Transverse colon (tissue), 4 donors: ENCODE data around the gene NDC80. TPM values are rescaled to one million over a fixed set of nuclear protein-coding genes. Genes with fewer than 3 reads are reported as not detected.

Experiments used
- DNase-seq: peaks from one replicate; pipeline ENCODE4 v3.0.0-alpha.2; 2019
- H3K27ac ChIP-seq, 4 donors: fragments of 200-600 bp; sonication (generic); 2 replicates each; pipeline ENCODE4 v1.5.1; 2016 to 2018; ENCODE audit warnings: inconsistent platforms in 4 of 4
- H3K27me3 ChIP-seq: fragments of 200-600 bp; sonication (generic); 2 replicates; pipeline ENCODE4 v1.5.1; 2017; ENCODE audit warnings: inconsistent platforms
- H3K36me3 ChIP-seq, 4 donors: fragments of 200-600 bp; sonication (generic); 2 replicates each; pipeline ENCODE4 v1.5.1; 2017 to 2019; ENCODE audit warnings: inconsistent platforms in 4 of 4
- H3K4me1 ChIP-seq, 4 donors: fragments of 200-600 bp; sonication (generic); 2 replicates each; pipeline ENCODE4 v1.5.1; 2017 to 2020; ENCODE audit warnings: inconsistent platforms in 4 of 4
- H3K4me3 ChIP-seq, 4 donors: fragments of 200-600 bp; sonication (generic); 1 replicate in 1 of 4; 2 replicates in 3 of 4; pipeline versions ENCODE4 v1.5.1 to v1.6.1; 2017 to 2019; ENCODE audit warnings: inconsistent platforms in 4 of 4
- H3K9me3 ChIP-seq, 2 donors: fragments of 200-600 bp; sonication (generic); 2 replicates each; pipeline ENCODE4 v1.5.1; 2017 to 2019; ENCODE audit warnings: inconsistent platforms in 2 of 2
- CTCF ChIP-seq, 5 experiments: fragments of 200-600 bp in 3 of 5; fragments of 450-650 bp in 2 of 5; sonication (generic) in 3 of 5; IDR thresholded peaks; 1 replicate in 2 of 5; 2 replicates in 3 of 5; pipeline ENCODE4 v1.5.1; 2016 to 2017; ENCODE audit warnings: antibody characterized with exemption in 5 of 5, inconsistent platforms in 3 of 5, mild to moderate bottlenecking in 2 of 5, moderate library complexity in 1 of 5
- EP300 ChIP-seq: sonication (generic); formaldehyde crosslinking; IDR thresholded peaks from one replicate; pipeline ENCODE4 v1.6.1; 2017; ENCODE audit warnings: antibody characterized with exemption, low read depth
- POLR2A ChIP-seq: fragments of 450-650 bp; IDR thresholded peaks from one replicate; pipeline ENCODE4 v1.6.1; 2016; ENCODE audit warnings: antibody characterized with exemption, mild to moderate bottlenecking, moderate library complexity
- POLR2AphosphoS5 ChIP-seq, 3 donors: sonication (generic); formaldehyde crosslinking; IDR thresholded peaks; one replicate each; pipeline ENCODE4 v1.6.1; 2016; ENCODE audit warnings: antibody characterized with exemption in 3 of 3
- WGBS, 2 donors: methylation state at CpG; one replicate each; pipeline ENCODE4 v1.1.5; 2018; ENCODE audit warnings: low coverage in 1 of 2; 5-methylcytosine and 5-hydroxymethylcytosine counted together
- in situ Hi-C, 4 donors: fragments of 200-750 bp; cut with MboI; loops; one replicate each; pipeline versions ENCODE4 v1.15.0 to v1.15.1; 2017; ENCODE audit warnings: low sequenced_read_pairs in 3 of 4, low pct_ligation_motif_present in 1 of 4, low pct_unique_long_range_greater_than_20kb in 1 of 4
- intact Hi-C: fragments of 100-400 bp; cut with DNase I; formaldehyde crosslinking; loops from one replicate; pipeline ENCODE4 v1.15.1; 2023; ENCODE audit warnings: low total_unique reads
- total RNA-seq, 4 donors: library from RNA; depleted of rRNA; stranded (reverse); fragments of >200 nt; gene quantifications; one replicate each; pipeline ENCODE4 v1.1.0, GENCODE V29; 2016

The NDC80 gene
- total RNA-seq, 4 donors from 2014 or later: 0.96 to 1.9 (median 1.6) TPM; not detected in 1

- H3K4me3 ChIP-seq: peak within 1 kb of the TSS; percentile 60 to 90 (median 88)
- no peaks in the 10 kb centered on the region for H3K9me3 ChIP-seq
- 1% methylated on average over 69 of the region's 100 CpGs; no CpG with 5 or more reads in 1 of the 2 donors for WGBS, 2 donors
- H3K4me1 ChIP-seq: peaks cover 12 to 50% (median 32%) of the 10 kb centered on the region in 4 donors
- intact Hi-C loops: loop anchor here (10.0 kb wide), 1 partner anchor 81 kb away; the partner anchor contains the start of genes METTL4 and NDC80
- H3K27ac ChIP-seq: peak within 1 kb of the TSS; percentile 95 to 99 (median 98)
- no peaks in the 10 kb centered on the region for H3K27me3 ChIP-seq
- peak; percentile 90 for DNase-seq
- in situ Hi-C loops: loop anchor here in 2 of 4 donors (10.0 kb wide), 2 partner anchors 81 to 91 kb away; partner anchors contain the start of genes METTL4 (in 1 of the 2) and NDC80 (in 1 of the 2)
- no peaks in the 10 kb centered on the region for H3K36me3 ChIP-seq
- peak; percentile 87 for TF ChIP-seq POLR2A
- TF ChIP-seq POLR2AphosphoS5 (IDR thresholded peaks at IDR 0.05): peak; percentile 76 to 98 (median 97)
- no peak for TF ChIP-seq CTCF (IDR thresholded peaks at IDR 0.05)
Measured at GRCh38 chr18:2655178-2655953, 84.0 kb downstream of the NDC80 start, which contains the start of gene SMCHD1. SMCHD1 (plus strand) TSS chr18:2655726; CDS start chr18:2656076, 350 bp downstream.

- WGBS, 2 donors: 0% methylated on average over 36 of the region's 37 CpGs; no CpG with 5 or more reads in 1 of the 2 donors
- in situ Hi-C loops (loop anchor here in 2 of 4 donors (10.0 kb wide), 2 partner anchors 81 to 91 kb away; partner anchors contain the start of genes METTL4 (in 1 of the 2) and NDC80 (in 1 of the 2)), intact Hi-C loops (loop anchor here (10.0 kb wide), 1 partner anchor 81 kb away; the partner anchor contains the start of genes METTL4 and NDC80)
- TF ChIP-seq POLR2AphosphoS5 (IDR thresholded peaks at IDR 0.05) (no peak), CTCF (IDR thresholded peaks at IDR 0.05) (no peak), POLR2A (no peak), EP300 (no peak)
- no peaks in the 10 kb centered on the region for H3K9me3 ChIP-seq
- DNase-seq: no peak
- H3K4me3 ChIP-seq: peak overlapping the region; percentile 60 to 90 (median 88)
- no peaks in the 10 kb centered on the region for H3K36me3 ChIP-seq
- peaks cover 12 to 47% (median 32%) of the 10 kb centered on the region in 4 donors for H3K4me1 ChIP-seq
- no peaks in the 10 kb centered on the region for H3K27me3 ChIP-seq
- peak overlapping the region; percentile 95 to 99 (median 98) for H3K27ac ChIP-seq
Measured at GRCh38 chr18:2655954-2656236, 84.5 kb downstream of the NDC80 start.

- H3K4me3 ChIP-seq: peak overlapping the region; percentile 60 to 90 (median 88)
- 0 to 1% methylated on average over 1 to 49 of the region's 49 CpGs for WGBS, 2 donors
- in situ Hi-C loops: loop anchor here in 2 of 4 donors (10.0 kb wide), 2 partner anchors 82 to 92 kb away; partner anchors contain the start of genes METTL4 (in 1 of the 2) and NDC80 (in 1 of the 2)
- H3K27ac ChIP-seq: peak overlapping the region; percentile 95 to 99 (median 98)
- peak; percentile 65 for DNase-seq
- H3K4me1 ChIP-seq: peaks cover 12 to 43% (median 32%) of the 10 kb centered on the region in 4 donors
- no peaks in the 10 kb centered on the region for H3K27me3 ChIP-seq
- intact Hi-C loops: loop anchor here (10.0 kb wide), 1 partner anchor 82 kb away; the partner anchor contains the start of genes METTL4 and NDC80
- TF ChIP-seq EP300 (no peak), CTCF (IDR thresholded peaks at IDR 0.05) (no peak), POLR2AphosphoS5 (IDR thresholded peaks at IDR 0.05) (peak in 1 of 3 donors; percentile 6), POLR2A (no peak)
- H3K36me3 ChIP-seq: no peaks in the 10 kb centered on the region
- H3K9me3 ChIP-seq: no peaks in the 10 kb centered on the region
Measured at GRCh38 chr18:2656237-2656980, 85.1 kb downstream of the NDC80 start.
